ENCODE data around the gene IPO9. TPM values are rescaled to one million over a fixed set of nuclear protein-coding genes. Genes with fewer than 3 reads are reported as not detected.

The IPO9 gene
- total and polyA plus RNA-seq, 2 experiments from 2014 or later: 47.6 to 87.4 TPM

DNA sequence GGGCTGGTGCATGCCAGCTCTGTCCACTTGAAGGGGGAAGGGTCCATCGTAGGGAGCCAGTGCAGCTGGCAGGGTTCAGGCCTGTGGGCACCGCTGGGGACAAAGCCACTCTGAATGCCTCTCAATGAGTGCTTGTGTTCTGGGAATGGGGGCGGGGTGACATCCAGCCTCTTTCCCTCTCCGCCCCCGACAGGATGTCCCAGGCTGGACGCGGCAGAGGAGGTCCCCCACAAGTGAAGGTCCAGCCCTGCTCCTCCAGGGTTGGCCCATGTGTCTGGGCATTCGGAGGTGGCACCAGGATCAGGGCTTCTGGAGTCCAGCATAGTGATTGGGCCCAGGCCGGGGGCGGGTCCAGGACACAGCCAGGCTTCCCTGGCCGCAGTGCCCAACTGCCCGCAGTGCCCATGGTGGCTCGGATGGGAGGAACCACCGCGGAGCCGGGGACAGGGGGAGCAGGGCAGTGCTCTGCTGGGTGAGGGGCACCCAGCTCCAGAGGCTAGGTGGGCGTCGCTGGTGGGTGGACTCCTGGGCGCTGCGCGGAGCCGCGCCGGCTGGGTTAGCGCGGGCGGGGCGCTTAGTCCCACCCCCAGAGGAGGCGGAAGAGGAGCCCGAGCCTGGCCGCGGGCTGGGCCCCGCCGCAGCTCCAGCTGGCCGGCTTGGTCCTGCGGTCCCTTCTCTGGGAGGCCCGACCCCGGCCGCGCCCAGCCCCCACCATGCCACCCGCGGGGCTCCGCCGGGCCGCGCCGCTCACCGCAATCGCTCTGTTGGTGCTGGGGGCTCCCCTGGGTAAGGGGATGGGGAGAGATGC lies 59.5 kb downstream of the IPO9 start, which contains the start of gene SHISA4:
SHISA4 (plus strand) TSS at position 617 of the 808 bp plus-strand sequence; CDS start at position 714, 97 bp downstream.
- H3K4me1 Mint-ChIP-seq: peaks cover 17% of the 10 kb centered on the region
- Histone ChIP-seq H4K20me1 (replicated peaks; ENCODE audit: insufficient read depth) (no peaks in the 10 kb centered on the region), H3K27me3 (ENCODE audit: insufficient read depth) (peaks cover 26% of the 10 kb centered on the region), H3K27ac (ENCODE audit: low read depth) (no peak within 1 kb of the TSS), H3K4me1 (ENCODE audit: insufficient read depth) (no peaks in the 10 kb centered on the region; the same call in 1 of the 2 replicates), H3K36me3 (ENCODE audit: insufficient read depth) (no peaks in the 10 kb centered on the region), H3K4me3 (peak within 1 kb of the TSS; percentile 89), H3K9me2 (ENCODE audit: insufficient read depth) (no peaks in the 10 kb centered on the region), H3K79me2 (replicated peaks; ENCODE audit: insufficient read depth) (no peaks in the 10 kb centered on the region), H3K4me2 (peak within 1 kb of the TSS; percentile 99), H3F3A (replicated peaks; ENCODE audit: low read depth) (0 out of 2 replicates have a peak, but pooled peaks cover 4% of the 10 kb centered on the region), H2AFZ (peak within 1 kb of the TSS; percentile 99)
- peak; percentile 70 for ATAC-seq
- peak within 1 kb of the TSS; percentile 76 for H3K4me3 Mint-ChIP-seq
- peaks cover 16% of the 10 kb centered on the region for H3K27me3 Mint-ChIP-seq (ENCODE audit: insufficient read depth, low read depth, poor library complexity)
- DNase-seq (ENCODE audit: low spot score): peak; percentile 60
- no peaks in the 10 kb centered on the region; the same call in 2 of the 3 replicates for H3K9me3 Mint-ChIP-seq
- no peak within 1 kb of the TSS for H3K27ac Mint-ChIP-seq
- TF ChIP-seq, protein P1, sequence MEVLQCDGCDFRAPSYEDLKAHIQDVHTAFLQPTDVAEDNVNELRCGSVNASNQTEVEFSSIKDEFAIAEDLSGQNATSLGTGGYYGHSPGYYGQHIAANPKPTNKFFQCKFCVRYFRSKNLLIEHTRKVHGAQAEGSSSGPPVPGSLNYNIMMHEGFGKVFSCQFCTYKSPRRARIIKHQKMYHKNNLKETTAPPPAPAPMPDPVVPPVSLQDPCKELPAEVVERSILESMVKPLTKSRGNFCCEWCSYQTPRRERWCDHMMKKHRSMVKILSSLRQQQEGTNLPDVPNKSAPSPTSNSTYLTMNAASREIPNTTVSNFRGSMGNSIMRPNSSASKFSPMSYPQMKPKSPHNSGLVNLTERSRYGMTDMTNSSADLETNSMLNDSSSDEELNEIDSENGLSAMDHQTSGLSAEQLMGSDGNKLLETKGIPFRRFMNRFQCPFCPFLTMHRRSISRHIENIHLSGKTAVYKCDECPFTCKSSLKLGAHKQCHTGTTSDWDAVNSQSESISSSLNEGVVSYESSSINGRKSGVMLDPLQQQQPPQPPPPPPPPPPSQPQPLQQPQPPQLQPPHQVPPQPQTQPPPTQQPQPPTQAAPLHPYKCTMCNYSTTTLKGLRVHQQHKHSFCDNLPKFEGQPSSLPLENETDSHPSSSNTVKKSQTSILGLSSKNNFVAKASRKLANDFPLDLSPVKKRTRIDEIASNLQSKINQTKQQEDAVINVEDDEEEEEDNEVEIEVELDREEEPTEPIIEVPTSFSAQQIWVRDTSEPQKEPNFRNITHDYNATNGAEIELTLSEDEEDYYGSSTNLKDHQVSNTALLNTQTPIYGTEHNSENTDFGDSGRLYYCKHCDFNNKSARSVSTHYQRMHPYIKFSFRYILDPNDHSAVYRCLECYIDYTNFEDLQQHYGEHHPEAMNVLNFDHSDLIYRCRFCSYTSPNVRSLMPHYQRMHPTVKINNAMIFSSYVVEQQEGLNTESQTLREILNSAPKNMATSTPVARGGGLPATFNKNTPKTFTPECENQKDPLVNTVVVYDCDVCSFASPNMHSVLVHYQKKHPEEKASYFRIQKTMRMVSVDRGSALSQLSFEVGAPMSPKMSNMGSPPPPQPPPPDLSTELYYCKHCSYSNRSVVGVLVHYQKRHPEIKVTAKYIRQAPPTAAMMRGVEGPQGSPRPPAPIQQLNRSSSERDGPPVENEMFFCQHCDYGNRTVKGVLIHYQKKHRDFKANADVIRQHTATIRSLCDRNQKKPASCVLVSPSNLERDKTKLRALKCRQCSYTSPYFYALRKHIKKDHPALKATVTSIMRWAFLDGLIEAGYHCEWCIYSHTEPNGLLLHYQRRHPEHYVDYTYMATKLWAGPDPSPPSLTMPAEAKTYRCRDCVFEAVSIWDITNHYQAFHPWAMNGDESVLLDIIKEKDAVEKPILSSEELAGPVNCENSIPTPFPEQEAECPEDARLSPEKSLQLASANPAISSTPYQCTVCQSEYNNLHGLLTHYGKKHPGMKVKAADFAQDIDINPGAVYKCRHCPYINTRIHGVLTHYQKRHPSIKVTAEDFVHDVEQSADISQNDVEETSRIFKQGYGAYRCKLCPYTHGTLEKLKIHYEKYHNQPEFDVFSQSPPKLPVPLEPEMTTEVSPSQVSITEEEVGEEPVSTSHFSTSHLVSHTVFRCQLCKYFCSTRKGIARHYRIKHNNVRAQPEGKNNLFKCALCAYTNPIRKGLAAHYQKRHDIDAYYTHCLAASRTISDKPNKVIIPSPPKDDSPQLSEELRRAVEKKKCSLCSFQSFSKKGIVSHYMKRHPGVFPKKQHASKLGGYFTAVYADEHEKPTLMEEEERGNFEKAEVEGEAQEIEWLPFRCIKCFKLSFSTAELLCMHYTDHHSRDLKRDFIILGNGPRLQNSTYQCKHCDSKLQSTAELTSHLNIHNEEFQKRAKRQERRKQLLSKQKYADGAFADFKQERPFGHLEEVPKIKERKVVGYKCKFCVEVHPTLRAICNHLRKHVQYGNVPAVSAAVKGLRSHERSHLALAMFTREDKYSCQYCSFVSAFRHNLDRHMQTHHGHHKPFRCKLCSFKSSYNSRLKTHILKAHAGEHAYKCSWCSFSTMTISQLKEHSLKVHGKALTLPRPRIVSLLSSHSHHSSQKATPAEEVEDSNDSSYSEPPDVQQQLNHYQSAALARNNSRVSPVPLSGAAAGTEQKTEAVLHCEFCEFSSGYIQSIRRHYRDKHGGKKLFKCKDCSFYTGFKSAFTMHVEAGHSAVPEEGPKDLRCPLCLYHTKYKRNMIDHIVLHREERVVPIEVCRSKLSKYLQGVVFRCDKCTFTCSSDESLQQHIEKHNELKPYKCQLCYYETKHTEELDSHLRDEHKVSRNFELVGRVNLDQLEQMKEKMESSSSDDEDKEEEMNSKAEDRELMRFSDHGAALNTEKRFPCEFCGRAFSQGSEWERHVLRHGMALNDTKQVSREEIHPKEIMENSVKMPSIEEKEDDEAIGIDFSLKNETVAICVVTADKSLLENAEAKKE (CRISPR knock-in tag; IDR thresholded peaks at IDR 0.05): no peak
- TF ChIP-seq POLR2AphosphoS5 (IDR thresholded peaks at IDR 0.05; ENCODE audit: low read depth): peak; percentile 46
- no peaks in the 10 kb centered on the region for H3K36me3 Mint-ChIP-seq (ENCODE audit: low read depth)

Data from GM23338 (cell line).